Measurements from ENCODE around the gene MPL.

Gene MPL

DNA sequence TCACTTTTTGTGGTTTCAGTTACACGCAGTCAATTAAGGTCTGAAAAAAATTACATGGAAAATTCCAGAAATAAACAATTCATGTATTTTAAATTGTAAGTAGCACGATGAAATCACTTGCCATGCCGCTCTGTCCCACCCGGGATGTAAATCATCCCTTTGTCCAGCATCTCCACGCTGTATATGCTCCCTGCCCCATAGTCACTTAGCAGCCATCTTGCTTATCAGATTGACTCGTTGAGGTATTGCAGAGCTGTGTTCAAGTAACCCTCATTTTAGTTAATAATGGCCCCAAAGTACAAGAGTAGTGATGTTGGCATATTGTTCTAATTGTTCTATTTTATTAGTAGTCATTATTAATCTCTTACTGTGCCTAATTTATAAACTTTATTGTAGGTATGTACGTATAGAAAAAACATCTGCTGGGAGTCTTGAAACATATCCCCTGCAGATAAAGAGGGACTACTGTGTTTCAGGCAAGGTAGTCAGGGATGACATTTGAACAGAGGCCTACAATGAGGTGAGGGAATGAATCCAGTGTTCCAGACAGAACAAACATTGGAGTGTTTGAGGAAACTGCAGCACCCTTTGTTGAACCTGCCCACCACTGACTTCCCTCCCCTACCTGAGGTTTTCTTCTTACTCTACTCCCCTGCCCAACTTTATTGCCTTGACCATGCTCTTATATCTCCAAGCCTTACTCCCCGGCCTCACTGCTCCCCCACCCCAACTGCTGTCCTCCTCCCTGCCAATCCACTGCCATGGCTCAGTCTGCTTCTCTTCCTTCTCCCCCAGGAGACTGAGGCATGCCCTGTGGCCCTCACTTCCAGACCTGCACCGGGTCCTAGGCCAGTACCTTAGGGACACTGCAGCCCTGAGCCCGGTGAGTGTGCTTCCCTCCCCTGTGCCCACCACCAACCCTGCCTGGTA, 14.1 kb downstream of the MPL start:
- Histone ChIP-seq H3K27me3 (ENCODE audit: insufficient read depth, poor library complexity, severe bottlenecking) (no peaks in the 10 kb centered on the region), H3K4me3 (replicated peaks; ENCODE audit: insufficient read depth, low read length) (no peak overlapping the region), H3K27ac (replicated peaks) (no peak overlapping the region)
- no peak for TF ChIP-seq POLR2AphosphoS5 (IDR thresholded peaks at IDR 0.05; ENCODE audit: low read depth)
- no peak for TF ChIP-seq CTCF (IDR thresholded peaks at IDR 0.05; ENCODE audit: insufficient read depth, low read length)
- no peak for TF ChIP-seq SPI1 (IDR thresholded peaks at IDR 0.05; ENCODE audit: borderline replicate concordance, low read depth)
- TF ChIP-seq GABPA (IDR thresholded peaks at IDR 0.05; ENCODE audit: low read depth) = no peak
- no peak for TF ChIP-seq REST (IDR thresholded peaks at IDR 0.05; ENCODE audit: insufficient replicate concordance, low read depth)
- DNase-seq (ENCODE audit: low read depth in 1 of 2, low spot score in 1 of 2) = no peak

- no peak for DNase-seq (ENCODE audit: low read depth in 1 of 2, low spot score in 1 of 2)
- TF ChIP-seq CTCF (IDR thresholded peaks at IDR 0.05; ENCODE audit: insufficient read depth, low read length) = no peak
- TF ChIP-seq REST (IDR thresholded peaks at IDR 0.05; ENCODE audit: insufficient replicate concordance, low read depth) = no peak
- no peaks in the 10 kb centered on the region for H3K27me3 ChIP-seq (ENCODE audit: insufficient read depth, poor library complexity, severe bottlenecking)
- H3K4me3 ChIP-seq (replicated peaks; ENCODE audit: insufficient read depth, low read length) = no peak overlapping the region
- H3K27ac ChIP-seq (replicated peaks) = no peak overlapping the region
Measured at GRCh38 chr1:43352351-43352705, 14.7 kb downstream of the MPL start.

- Histone ChIP-seq H3K4me3 (replicated peaks; ENCODE audit: insufficient read depth, low read length) (no peak overlapping the region), H3K27ac (replicated peaks) (no peak overlapping the region), H3K27me3 (ENCODE audit: insufficient read depth, poor library complexity, severe bottlenecking) (no peaks in the 10 kb centered on the region)
- no peak for TF ChIP-seq CTCF (IDR thresholded peaks at IDR 0.05; ENCODE audit: insufficient read depth, low read length)
- peak; percentile 6; the same call in 1 of the 2 replicates for TF ChIP-seq SPI1 (IDR thresholded peaks at IDR 0.05; ENCODE audit: borderline replicate concordance, low read depth)
- no peak for TF ChIP-seq POLR2AphosphoS5 (IDR thresholded peaks at IDR 0.05; ENCODE audit: low read depth)
- TF ChIP-seq GABPA (IDR thresholded peaks at IDR 0.05; ENCODE audit: low read depth) = no peak
- no peak for TF ChIP-seq REST (IDR thresholded peaks at IDR 0.05; ENCODE audit: insufficient replicate concordance, low read depth)
- DNase-seq (ENCODE audit: low read depth in 1 of 2, low spot score in 1 of 2) = no peak
Measured at GRCh38 chr1:43352881-43353280, 15.3 kb downstream of the MPL start.

Data from HL-60 (cell line).